GM18502 (cell line): ENCODE measurements around the gene MYO15A.
A peak's percentile ranks its signal among the peaks of the same experiment; 100 is the strongest.

Source experiments
- ATAC-seq: cut with Tn5 transposase; IDR thresholded peaks from one replicate; pipeline ENCODE4 v1.9.1; 2021; ENCODE audit warnings: mild to moderate bottlenecking; ENCODE audit not compliant: unreplicated experiment, poor library complexity

MYO15A gene

DNA sequence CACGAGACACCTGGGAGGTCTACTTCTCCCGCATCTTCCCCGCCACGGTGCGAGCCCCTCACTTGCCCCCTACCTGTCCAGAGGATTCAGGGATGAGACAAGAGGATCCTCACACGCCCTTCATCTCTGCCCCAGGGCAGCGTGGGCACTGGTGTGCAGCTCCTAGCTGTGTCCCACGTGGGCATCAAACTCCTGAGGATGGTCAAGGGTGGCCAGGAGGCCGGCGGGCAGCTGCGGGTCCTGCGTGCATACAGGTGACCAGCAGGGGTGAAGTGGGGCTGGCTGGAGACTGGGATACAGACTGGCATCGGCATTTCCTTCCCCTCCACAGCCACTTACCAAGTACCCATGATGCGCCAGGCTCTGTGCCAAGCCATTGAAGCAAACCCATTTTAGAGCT, 46.6 kb downstream of the MYO15A start:
- no peak for ATAC-seq

DNA sequence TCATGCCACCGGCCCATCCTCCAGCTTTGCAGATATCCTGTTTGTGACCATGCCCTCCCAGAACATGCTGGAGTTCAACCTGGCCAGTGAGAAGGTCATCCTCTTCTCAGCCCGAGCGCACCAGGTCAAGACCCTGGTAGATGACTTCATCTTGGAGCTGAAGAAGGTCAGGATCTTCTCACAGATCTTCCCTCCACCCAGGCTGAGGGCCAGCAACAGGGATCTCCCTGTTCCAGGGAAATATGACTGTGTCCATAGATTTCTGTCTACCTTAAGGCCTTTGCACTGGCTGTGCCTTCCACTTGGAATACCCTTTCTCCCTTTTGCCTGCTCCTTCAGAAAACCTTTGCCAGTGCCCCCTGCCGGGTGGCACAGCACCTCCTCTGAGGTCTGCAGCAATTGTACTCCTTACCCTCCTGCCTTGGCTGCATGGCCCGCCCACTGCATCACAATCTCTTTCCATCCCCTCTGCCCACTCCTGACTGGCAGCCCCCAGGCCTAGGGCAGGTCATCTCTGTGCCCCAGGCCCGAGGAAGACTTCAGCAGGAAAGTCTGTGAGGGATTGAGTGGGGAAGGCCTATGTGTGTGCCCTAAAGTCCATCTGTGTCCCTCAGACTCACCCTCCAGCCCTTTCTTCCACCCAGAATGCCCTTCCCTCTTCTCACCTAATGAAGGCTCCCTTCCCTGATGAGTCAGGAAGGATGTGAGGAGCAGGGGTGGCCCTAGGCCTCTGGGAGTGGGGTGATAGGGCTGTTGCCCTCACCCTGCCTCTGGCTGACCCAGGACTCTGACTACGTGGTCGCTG, 47.8 kb downstream of the MYO15A start:
- ATAC-seq, result no peak

DNA sequence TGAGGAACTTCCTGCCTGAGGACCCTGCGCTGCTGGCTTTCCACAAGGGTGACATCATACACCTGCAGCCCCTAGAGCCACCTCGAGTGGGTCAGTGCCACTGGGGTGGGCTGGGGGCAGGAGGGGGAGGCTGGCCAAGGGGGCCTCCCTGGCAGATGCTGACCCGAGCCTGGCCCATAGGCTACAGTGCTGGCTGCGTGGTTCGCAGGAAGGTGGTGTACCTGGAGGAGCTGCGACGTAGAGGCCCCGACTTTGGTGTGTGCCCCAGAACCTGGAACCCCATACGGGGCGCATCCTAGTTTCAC, 48.4 kb downstream of the MYO15A start:
- ATAC-seq, result no peak

DNA sequence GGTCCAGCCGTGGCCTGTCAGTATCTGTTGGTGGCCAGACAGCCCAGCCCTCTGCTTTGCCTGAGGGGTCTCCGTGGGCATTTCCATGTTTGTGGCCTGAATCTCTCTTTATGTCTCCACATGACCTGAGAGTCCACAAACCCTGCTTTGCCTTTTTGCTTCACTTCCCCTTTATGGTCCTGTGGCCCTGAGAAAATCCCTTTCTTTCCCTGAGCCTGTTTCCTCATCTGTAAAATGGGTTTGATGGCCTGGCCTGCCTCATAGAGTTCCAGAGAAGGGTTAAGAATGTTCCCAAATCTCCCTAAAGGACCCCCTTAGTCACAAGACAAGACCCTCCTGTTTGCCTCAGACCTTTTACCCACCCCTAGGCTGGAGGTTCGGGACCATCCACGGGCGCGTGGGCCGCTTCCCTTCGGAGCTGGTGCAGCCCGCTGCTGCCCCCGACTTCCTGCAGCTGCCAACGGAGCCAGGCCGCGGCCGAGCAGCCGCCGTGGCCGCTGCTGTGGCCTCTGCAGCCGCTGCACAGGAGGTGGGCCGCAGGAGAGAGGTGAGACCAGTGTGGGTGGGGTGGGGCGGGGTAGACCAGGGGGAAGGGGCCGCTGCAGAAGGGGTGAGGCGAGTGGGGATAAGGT, 48.9 kb downstream of the MYO15A start:
- no peak for ATAC-seq

DNA sequence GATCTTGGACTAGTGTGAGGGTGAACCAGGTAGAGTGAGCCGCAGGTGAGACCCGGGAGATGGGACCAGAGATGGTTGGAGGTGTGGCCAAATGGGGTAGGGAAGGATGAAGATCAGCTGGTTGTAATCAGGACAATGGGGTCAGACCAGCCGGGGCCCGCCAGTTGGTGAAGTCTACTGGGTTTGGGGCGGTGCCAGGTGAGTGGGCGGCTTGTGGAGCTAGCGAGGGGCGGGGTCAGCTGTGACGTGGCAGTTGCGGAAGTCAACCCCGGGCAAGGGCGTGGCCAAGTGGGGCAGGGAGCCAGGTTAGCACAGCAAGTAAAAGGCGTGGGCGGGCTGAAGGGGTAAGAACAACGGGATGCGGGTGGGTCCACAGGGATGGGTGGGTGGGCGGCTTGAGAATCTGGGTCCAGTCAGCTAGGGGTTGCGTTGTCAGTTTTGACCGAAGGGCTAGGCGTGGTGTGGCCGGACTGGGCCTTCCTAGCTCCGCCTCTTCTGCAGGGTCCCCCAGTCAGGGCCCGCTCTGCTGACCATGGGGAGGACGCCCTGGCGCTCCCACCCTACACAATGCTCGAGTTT, 49.6 kb downstream of the MYO15A start:
- peak; percentile 55 for ATAC-seq

DNA sequence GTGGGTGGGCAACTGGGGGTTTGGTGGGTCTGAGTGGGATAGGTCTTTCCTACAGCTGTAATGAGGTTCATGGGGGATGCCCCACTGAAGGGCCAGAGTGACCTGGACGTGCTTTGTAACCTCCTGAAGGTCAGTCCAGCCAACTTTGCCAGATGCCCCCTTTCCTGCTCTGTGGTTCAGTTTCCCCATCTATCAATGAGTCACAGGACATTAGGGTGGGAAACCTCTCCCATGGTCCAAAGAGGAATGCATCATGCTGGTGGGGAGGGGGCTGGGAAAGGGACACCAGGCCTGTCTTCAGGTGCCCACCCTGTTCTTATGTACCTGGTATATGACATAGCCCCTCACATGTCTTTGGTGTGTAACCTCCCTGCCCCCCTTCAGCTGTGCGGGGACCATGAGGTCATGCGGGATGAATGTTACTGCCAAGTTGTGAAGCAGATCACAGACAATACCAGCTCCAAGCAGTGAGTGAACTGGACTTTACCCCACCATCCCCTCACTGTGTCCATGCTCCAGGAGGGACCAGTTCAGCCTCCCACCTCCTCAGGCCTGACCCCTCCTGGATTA, 51.1 kb downstream of the MYO15A start:
- ATAC-seq, result no peak

DNA sequence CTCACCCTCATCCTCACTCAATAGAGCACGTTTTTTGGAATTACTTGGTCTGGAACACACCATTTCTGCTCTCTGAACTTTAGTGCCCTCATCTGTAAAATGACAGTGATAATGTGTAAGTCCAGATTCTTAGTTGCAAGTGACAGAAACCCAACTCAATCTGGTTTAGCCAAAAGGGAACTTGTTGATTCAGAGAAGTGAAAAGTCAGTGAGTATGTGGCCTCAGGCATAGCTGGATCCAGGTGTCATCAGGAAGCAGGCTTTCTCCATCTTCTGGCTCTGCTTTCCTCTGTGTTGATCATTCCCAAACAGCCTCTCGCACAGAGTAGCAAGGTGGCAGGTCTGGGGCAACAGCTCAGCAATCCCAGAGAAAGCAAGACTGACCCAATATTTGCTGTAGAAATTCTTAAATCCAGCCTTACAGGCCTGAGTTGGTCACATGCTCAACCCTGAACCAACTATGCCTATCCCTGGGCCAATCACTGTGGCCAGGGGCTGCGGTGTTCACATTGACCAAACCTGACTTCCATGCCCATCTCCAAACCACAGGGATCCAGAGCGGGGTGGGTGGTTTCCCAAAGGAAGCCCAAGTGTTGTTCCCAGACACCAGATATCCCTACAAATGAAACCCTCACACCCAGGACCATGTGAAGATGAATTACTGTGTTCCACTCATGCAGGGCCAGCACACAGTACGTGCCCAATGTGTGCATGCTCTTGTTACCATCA, 51.7 kb downstream of the MYO15A start:
- ATAC-seq, result no peak

DNA sequence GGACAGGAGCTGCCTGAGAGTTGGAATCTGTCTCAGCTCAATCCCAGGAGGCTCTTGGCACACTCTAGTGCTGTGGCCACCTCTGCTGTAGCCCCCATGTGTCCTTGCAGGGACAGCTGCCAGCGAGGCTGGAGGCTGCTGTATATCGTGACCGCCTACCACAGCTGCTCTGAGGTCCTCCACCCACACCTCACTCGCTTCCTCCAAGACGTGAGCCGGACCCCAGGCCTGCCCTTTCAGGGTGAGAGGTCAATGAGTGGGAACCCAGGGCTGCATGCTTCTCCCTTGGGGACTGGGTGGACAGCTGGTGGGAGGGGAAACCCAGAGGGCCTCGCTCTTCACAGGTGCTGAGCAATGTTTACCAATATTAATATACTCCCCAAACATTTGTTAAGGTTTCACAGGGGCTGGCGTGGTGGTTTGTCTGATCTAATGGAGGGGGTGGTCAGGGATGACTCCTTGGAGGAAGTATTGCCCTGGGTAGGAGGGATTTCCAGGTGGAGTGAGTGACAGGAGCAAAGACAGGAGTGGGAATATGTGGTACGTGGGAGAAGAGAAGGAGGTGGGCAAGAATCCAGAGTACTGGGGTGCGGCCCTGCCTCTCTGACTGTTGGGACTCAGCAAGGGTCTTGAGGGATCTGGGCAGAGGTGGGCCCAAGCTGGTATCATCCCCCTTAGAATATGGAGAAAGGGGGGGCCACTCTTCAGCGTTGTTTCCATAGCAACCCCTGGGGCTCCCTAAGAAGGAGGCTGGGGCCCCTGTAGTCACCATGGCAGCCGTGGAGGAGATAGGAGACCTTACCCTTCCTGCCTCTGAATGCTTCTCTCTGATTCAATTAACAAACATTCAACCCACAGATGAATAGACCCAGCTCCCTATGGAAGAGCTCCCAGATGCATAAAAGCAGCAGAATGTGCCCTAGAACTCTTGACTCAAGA, 52.9 kb downstream of the MYO15A start:
- no peak for ATAC-seq

DNA sequence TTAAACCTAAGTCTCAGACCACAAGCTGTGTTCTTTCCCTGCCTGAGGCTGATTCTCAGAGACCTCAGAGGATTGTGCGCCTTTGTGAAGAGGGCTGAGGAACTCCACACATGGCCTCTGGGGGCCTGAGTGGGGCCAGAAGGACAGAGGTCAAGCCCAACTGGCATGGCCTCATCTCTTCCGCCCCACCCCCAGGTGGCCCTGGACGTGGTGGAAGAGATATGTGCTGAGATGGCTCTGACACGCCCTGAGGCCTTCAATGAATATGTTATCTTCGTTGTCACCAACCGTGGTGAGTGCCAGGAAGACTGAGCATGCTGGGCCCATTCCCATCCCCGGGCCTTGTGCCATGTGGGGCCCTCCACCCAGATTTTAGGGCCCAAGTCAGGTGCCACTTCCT, 55.0 kb downstream of the MYO15A start:
- no peak for ATAC-seq

DNA sequence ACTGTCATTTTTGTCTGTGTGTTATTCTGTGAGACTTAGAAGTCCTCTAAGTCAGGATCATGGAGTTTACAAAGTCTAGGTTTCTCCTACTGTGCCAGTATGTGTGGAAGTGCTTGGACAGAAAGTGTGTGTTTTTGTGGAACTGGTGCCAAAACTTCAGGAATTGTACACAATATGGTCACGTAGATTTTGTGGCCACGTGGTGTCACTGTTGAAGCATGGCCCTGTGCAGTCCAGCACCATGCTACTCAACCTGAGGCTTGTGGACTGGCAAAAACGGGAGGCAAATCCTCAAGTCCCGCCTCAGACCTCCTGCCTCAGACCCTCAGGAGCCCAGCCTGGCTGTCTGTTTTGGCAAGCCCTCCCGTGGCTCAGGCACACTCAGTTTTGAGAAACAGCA, 58.3 kb downstream of the MYO15A start:
- no peak for ATAC-seq

DNA sequence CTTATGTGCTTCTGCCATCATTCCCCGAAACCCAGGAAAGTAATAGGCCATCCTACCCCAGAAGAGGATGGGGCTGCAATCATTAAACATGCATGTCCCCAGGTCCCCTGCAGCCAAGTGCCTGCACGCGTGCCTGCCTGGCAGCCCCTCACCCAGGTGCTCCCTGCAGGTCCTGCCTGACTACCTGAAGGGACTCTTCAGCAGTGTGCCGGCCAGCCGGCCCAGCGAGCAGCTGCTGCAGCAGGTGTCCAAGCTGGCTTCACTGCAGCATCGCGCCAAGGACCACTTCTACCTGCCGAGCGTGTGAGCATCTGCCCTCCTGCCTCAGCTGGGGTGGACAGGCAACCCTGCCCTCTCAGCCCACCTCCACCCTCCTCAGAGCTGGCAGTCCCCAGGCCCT, 58.9 kb downstream of the MYO15A start:
- no peak for ATAC-seq

DNA sequence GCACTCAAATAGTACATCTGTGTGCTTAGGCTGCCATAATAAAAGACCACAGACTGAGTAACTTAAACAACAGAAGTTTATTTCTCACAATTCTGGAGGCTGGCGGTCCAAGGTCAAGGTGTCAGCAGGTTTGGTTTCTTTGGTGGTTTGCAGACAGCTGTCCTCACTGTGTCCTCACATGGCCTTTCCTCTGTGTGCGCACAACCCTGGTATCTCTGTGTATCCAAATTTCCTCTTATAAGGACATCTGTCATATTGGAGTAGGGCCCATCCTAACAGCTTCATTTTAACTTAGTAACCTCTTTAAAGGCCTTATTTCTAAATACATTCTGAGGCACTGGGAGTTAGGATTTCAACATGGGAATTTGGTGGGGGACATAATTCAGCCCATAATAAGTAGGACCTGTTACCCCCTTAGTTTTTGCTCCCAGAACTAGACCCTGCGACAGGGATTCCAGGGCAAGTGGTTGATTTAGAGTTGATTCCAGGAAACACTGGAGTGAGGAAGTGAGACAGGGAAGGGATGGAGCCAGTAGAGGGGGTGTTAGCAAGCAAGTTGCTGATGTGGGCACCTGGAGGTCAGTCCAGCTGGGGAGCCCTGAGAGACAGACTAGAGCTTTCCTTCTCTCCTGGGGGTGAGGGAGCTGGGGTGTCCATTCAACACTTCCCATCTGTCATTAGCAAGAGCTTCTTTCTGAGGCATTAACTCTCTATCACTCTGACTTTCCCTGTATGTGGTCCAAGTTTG, 64.1 kb downstream of the MYO15A start:
- ATAC-seq, result no peak

DNA sequence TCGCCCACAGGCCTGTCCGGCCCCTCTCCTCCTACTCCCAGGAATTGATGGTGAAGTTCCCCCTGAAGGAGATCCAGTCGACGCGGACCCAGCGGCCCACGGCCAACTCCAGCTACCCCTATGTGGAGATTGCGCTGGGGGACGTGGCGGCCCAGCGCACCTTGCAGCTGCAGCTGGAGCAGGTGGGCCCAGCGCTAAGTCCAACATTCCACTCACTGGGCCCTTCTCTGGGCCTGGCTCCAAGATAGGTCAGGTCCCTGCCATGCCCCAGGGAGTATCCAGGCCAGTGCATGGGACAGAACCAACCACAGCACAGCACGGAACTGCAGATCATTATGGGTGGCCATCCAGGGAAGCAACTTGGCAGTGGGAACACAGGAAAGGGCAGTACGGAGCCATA, 65.2 kb downstream of the MYO15A start:
- ATAC-seq, result no peak

DNA sequence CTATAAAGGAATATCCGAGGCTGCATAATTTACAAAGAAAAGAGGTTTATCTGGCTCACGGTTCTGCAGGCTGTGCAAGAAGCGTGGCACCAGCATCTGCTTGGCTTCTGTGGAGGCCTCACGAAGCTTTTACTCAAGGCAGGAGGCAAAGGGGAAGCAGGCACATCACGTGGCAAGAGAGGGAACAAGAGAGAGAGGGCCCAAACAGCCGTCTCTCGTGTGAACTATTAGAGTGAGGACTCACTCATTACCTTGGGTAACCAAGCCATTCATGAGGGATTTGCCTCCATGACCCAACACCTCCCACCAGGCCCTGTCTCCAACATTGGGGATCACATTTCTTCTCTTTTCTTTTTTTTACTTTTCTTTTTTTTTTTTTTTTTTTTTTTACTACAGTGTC, 67.6 kb downstream of the MYO15A start:
- ATAC-seq, result no peak

DNA sequence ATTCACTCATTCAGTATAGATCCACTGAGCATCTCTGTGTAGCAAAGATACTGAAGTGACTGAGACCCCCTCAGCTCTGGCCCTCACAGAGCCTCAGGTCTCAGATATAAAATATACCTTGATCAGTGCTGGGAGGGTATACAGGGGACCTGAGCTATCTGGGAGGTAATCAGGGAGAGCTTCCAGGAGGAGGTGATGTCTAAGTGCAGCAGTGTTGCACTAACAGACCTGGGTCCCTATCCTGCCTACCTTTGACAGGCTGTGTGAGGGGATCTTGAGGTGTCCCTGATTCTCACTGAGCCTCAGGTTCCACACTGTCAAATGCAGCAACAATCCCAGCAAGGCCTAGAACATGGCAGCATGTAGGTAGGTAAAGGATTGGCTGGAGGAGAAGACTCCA, 68.6 kb downstream of the MYO15A start:
- no peak for ATAC-seq

DNA sequence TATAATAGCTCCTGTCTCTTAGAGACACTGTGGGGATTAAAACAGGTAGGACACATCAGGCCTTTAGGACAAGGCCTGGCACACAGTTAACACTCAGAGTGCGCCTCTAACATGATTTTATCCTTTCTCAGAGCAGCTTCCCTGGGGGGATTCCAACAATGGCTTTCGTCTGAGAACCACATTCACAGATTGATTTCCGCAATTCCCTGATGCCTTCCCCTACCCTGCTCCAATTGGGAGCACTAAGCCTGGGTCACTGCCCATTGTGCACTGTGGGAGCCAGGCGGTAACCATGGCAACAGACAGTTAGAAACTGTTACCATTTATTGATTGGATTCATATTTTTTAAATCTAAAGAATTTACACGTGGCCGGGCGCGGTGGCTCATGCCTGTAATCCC, 69.2 kb downstream of the MYO15A start:
- no peak for ATAC-seq

DNA sequence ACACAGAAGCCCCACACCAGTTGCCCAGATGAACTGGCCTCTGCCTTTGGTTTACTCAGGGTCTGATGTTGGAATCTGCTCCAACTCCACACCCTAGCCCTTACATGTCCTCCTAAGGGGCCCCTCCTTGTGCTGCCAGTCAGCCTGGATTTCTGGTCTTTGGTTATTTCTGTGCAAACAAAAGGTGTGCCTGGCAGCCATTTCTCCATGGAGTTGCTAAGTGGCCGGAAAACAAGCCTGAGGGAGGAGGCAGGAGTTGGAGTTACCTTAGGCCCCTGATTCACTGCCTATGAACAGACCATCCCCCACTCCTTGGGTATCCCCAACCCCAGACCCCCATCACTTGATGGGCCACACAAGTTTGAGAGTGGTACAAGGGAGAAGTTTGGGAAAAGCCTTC, 70.6 kb downstream of the MYO15A start:
- ATAC-seq, result no peak

DNA sequence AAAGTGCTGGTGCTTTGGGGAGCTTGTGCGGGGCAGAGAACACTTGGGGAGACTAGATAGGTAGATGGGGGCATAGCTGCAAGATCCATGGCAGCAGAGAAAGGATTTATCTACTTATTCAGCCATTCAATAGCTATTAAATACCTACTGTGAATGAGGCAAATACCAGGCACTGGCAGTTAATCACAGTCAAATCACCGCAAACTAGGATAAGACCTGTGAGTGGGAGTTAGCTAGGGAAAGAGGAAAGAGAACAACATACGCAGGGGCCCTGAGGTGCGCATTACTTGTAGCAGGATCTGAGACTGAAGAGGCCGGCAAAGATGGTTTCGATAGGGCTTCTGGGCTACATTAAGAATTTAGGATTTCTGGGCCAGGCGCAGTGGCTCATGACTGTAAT, 71.2 kb downstream of the MYO15A start:
- ATAC-seq, result no peak

DNA sequence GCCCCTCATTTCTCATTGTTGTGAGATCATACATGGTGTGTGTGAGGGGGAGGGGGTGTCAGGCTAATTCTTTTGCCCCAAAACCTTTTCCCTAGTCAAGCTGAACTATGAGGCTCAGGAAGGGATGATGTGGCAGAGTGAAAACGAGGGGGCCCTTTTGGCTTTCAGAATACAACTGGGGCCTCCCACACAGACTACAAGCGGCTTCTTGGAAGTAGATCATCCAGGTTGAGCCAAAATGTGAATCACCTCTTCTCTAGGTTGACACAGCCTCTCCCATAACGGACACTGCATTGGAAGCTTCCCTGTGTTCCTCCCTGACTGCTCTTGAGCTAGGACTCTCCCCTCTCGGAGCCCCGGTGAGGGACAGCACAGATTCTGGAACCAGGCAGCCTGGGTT, 72.8 kb downstream of the MYO15A start:
- no peak for ATAC-seq
